Glomerular visceral epithelial cell (primary cell): ENCODE measurements around the gene LRRC8D.

Experiments used
- DNase-seq: peaks from one replicate; pipeline ENCODE4 v3.0.0-alpha.2; 2016; ENCODE audit errors: extremely low spot score

LRRC8D gene

DNA sequence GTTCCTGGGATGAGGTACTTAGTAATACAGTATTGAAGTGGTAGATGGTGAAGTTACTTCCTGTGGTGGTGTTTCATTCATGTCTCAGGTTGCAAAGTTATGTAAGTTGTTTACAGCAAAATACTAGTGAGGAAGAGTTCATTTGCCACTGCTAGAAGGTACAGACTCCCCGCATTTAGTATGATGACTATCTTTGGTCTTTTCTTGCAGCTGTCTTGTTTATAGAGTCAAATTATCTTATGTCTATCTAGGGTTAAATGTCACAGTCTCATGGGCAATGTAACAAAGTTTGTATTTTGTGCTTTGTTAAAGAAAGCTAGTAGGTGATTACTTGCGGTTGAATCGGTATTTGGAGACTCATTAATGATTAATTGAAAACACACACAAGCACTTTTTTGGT is 50.2 kb downstream of the LRRC8D start:
- DNase-seq = no peak

DNA sequence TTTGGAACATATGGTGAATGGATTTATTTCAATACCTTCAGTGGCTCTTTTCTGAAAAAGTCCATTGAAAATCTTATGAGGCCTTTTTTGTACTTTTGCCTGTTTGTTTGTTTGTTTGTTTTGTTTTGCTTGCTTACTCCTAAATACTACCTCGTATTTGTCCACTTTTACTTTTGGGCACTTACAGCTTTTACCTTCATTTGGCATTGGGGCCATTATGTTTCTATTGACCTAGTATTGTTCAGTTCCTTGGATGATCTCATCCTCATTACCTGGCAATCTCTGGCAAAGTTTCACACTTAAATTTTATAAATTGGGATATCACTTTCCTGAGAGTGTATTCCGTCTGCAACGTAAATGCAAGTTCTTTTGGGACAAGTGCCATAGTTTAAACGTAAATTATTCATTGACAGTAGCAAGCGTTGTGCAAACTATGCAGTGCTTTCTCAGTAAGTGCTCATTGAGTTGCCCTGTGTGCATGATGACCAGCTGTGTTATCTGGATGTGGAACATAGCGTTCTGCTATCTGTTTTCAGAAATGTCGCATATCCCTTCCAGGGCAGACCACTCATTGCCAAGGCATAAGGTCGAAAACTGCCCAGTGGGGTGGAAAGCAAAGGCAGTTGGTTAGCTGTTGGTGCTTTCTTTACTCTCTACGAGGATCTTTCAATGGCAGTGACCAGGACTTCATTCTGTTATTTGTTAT is 51.1 kb downstream of the LRRC8D start:
- no peak for DNase-seq

- DNase-seq = no peak
Observed at GRCh38 chr1:89872567-89872966, 51.7 kb downstream of the LRRC8D start.

- DNase-seq = no peak
Observed at GRCh38 chr1:89873288-89873687, 52.5 kb downstream of the LRRC8D start.

DNA sequence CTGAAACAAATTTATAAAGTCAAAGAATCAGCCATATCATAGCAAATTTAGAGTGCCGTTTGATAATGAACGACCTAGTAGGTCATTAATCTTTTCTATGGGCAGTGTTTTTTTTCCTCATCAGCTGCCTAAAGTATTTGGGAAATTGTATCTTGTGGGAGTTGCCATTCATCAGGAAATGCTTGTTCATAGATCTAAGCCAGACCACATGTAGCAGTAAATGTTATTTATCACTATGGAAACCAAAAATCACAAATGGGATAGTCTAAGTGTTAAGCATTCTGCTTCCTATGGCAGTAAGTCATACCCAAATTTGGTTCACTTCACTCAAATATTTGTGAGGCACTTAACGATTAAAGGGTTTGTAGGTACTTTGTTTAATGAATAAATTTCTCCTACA is 52.9 kb downstream of the LRRC8D start:
- peak; percentile 16 for DNase-seq

- no peak for DNase-seq
Observed at GRCh38 chr1:89876463-89876862, 55.6 kb downstream of the LRRC8D start.

DNA sequence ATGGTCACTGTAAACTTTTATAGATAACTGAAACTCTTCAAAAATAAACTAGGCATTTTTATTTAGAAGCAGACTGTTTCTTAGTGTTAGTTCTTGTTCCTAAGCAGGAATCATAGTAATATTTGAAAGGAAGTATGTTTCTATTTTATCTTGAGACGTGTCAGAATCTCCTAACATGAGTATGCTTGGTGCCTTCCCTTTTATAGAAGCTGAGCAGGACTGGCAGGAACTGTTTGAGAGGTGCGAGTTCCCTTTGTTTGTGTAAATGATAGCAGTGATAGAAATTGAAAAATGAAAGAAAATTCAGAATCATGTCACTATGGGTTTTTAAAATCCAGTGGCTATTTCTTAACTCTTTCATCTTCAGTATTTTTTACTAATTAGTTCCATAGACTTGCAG is 56.9 kb downstream of the LRRC8D start:
- no peak for DNase-seq

- DNase-seq = no peak
Observed at GRCh38 chr1:89878256-89878655, 57.4 kb downstream of the LRRC8D start.

- DNase-seq = no peak
Observed at GRCh38 chr1:89880679-89881078, 59.8 kb downstream of the LRRC8D start.

GRCh38 chr1:89881415-89882058 is 60.7 kb downstream of the LRRC8D start:
- no peak for DNase-seq

DNA sequence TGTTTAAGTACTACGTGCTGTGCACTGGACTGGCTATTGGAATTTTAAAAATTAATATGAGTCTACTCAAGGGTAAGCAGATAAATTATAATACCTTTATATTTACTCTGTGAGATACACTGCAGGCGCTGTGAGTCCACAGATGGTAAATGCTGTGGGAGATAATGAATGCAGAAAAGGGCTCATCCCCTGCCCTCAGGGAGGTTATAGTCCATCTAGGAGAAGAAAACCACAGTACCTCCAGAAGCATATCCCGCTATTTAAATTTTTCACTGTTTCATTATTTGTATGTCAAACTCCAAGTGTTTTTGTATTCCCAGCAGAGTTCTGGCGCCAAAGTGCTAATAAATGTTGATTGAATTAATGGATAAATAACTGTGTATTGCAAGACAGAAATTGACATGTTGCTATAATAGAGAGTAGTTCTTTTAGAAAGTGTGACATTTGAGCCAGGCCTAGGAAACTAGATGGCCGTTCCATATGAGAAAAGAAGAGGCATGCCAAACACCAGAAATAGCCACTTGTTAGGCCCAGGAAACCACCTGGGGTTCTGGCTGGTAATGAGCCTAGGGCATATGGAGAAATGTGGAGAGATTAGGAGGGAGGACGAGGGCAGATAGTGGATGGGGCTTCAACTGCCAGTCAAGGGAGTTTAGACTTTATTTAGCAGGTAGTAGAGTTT is 61.7 kb downstream of the LRRC8D start:
- DNase-seq = no peak

GRCh38 chr1:89883030-89883379 is 62.2 kb downstream of the LRRC8D start:
- DNase-seq = no peak

DNA sequence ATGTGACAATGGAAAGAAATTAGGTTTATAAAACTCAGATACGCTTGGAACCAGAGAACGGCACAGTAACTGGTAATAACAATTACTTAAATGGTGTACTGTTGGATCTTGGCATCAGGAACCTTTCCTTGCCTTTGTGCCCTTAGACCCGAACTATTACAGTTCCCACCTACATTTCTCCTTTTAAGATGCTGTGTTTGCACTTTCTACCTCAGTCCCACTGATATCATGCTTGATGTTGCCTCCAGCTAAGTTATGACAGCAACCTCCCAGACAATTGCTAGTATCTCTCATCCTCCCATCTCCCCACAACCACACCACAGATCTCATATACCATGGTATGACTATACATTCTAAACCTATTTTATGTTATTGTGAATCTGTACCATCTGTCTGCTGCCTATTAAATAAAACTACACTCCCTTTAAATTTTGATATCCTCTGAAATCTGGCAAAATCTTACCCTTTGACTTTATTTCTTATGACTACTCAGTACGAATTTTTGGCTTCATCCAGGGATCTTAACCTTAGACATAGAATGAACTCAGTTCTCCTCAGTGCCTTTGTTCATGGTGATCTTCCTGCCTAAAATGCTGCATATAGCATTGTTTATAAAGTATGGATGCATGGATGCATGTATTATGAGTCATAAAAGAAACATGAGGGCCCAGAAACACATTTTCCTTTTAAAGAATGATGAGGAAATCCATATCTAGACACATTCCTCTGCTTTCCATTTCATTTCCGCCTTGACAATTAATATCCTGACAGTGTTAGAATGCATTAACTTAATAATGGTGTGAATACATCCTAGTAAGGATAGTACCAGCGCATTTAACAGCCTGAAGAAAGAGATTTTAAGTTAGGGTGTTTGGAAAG is 64.1 kb downstream of the LRRC8D start:
- no peak for DNase-seq

DNA sequence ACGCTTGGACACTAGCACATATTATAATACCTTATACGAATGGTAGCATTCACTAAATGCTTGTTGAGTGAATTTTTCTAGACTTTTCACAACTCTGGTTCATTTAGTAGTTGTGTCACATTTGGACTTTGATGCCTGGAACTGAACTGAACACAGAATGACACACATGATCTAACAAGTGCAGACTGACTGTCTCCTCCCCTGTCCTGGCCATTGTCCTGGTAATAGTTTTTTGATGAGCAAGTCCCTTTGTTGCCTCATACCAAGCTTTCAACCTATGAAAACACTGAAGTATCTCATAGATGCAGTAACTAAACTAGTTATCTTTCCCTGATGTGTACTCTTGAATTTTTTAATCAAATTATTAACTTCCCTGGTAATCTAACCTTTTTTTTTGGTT is 66.4 kb downstream of the LRRC8D start:
- DNase-seq = no peak

DNA sequence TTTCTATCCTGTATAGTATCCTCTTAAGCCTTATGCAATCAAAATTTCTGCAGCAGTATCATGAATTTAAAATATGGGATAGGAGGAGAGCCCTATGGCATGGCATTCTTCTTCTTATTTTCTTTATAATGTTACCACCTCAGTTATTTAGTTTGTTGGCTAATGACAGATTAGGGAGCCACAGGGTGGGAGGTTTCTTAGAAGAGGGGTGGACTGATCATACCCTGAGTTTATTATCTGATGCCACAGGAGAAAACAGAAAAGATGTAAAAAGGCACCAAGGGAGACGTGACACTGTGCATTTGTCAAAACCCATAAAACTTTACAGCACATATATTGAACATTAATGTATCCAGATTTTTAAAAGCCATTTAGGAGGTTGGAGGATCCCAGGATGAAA is 66.9 kb downstream of the LRRC8D start:
- DNase-seq = no peak

- DNase-seq = no peak
Observed at GRCh38 chr1:89888480-89889322, 67.9 kb downstream of the LRRC8D start.

- DNase-seq = no peak
Observed at GRCh38 chr1:89889323-89889615, 68.4 kb downstream of the LRRC8D start.

GRCh38 chr1:89890085-89890752 is 69.4 kb downstream of the LRRC8D start:
- no peak for DNase-seq

DNA sequence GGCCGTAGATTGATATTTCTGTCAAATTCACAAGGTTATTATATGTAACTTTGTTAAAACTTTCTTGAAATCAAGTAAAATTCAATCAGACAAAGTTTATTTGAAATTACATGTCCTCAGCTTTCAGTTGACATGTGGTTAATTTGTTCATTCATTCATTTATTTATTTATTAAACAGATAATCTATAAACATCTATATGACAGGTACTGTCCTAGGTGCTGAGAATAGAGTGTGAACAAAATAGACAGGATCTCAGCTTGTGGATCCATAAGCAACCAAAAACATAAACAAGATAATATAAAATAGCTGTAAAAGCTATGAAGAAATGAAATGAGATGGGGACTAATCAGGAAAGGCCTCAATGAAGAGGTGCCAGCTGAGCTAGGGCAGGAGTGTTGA is 72.0 kb downstream of the LRRC8D start:
- no peak for DNase-seq

- peak; percentile 55 for DNase-seq
Observed at GRCh38 chr1:89894210-89895201, 73.7 kb downstream of the LRRC8D start.
